Motor neuron (in vitro differentiated cells): ENCODE data around the gene FRMPD4. TPM values are rescaled to one million over a fixed set of nuclear protein-coding genes. Genes with fewer than 3 reads are reported as not detected.

Experiments used
- ATAC-seq, 8 experiments: fragments of 200-7000 bp; cut with Tn5 transposase; replicated peaks in 6 of 8; 2 replicates each; pipeline ENCODE4 v1.8.0; 2021; ENCODE audit warnings: mild to moderate bottlenecking in 8 of 8, moderate library complexity in 8 of 8
- H3K27ac ChIP-seq, 2 donors: fragments of 250-450 bp; sonication (Bioruptor Pico); 2 replicates each; pipeline ENCODE4 v1.9.0; 2021; ENCODE audit warnings: antibody characterized with exemption in 2 of 2, mild to moderate bottlenecking in 2 of 2, moderate library complexity in 1 of 2
- H3K4me1 ChIP-seq, 2 donors: fragments of 250-450 bp; sonication (Bioruptor Pico); replicated peaks in 1 of 2; 2 replicates each; pipeline ENCODE4 v1.6.1; 2021; ENCODE audit warnings: antibody characterized with exemption in 2 of 2, mild to moderate bottlenecking in 2 of 2, moderate library complexity in 1 of 2
- H3K4me3 ChIP-seq, 5 donors: fragments of 250-450 bp; sonication (Bioruptor Pico); 2 replicates each; pipeline ENCODE4 v1.9.0; 2021; ENCODE audit warnings: antibody characterized with exemption in 5 of 5, mild to moderate bottlenecking in 5 of 5, moderate library complexity in 4 of 5
- WGBS, 10 experiments: fragments of 450-650 bp; shearing (Covaris generic); methylation state at CpG; one replicate each; pipeline ENCODE4 v1.0.0; 2022; 5-methylcytosine and 5-hydroxymethylcytosine counted together
- in situ Hi-C, 9 experiments: fragments of 400-800 bp; cut with MboI; loops; one replicate each; pipeline ENCODE4 v1.15.0; 2021; ENCODE audit warnings: low sequenced_read_pairs in 9 of 9, low pct_unique_long_range_greater_than_20kb in 2 of 9; ENCODE audit not compliant: unreplicated experiment in 9 of 9
- total RNA-seq, 8 experiments: library from RNA; unstranded; fragments of 300-600 nt; gene quantifications; 2 replicates each; pipeline versions ENCODE4 v1.2.3 to v1.2.4, GENCODE V29; 2022

The FRMPD4 gene
- total RNA-seq, 8 experiments from 2014 or later = 0.07 to 5.3 (median 2.3) TPM; not detected in 2

GRCh38 chrX:12315526-12315925, 177.3 kb downstream of the FRMPD4 start:
- Histone ChIP-seq H3K4me1 (no peaks in the 10 kb centered on the region), H3K4me3 (no peak overlapping the region), H3K27ac (no peak overlapping the region)
- WGBS, 10 experiments = 17 to 100% (median 83%) methylated on average over 1 to 2 of the region's 2 CpGs; no CpG with 5 or more reads in 7 of the 10 experiments
- ATAC-seq = no peak
- in situ Hi-C loops = no loop called here

GRCh38 chrX:12319003-12319519, 180.8 kb downstream of the FRMPD4 start:
- Histone ChIP-seq H3K4me3 (no peak overlapping the region), H3K4me1 (no peaks in the 10 kb centered on the region), H3K27ac (no peak overlapping the region)
- WGBS, 10 experiments = 7 to 39% (median 25%) methylated on average over 2 to 5 of the region's 5 CpGs; no CpG with 5 or more reads in 6 of the 10 experiments
- ATAC-seq = peak in 5 of 8 experiments; percentile 21 to 84 (median 50)
- in situ Hi-C loops = no loop called here

DNA sequence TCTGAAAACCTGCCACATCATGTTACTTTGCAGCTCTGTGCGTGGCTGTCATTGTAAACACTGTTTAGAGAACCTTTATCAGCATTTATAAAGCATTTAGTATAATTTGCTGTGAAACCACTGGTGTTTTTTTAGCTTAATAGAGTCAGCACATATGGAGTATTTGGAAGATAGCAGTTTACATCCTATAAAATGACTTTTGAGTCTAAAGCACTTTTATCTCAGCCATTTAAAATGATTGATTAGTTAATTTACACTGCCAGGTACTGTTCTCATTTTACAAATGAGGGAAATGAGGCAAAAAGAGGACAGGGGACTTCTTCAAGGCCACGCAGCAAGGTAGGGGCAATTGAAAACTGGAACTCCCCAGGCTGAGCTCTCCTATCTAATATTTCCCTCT, 181.7 kb downstream of the FRMPD4 start:
- Histone ChIP-seq H3K27ac (no peak overlapping the region), H3K4me3 (no peak overlapping the region), H3K4me1 (no peaks in the 10 kb centered on the region)
- no peak for ATAC-seq
- WGBS, 10 experiments = 0 to 100% (median 33%) methylated on average over 1 of the region's 2 CpGs; no CpG with 5 or more reads in 7 of the 10 experiments
- in situ Hi-C loops = no loop called here

DNA sequence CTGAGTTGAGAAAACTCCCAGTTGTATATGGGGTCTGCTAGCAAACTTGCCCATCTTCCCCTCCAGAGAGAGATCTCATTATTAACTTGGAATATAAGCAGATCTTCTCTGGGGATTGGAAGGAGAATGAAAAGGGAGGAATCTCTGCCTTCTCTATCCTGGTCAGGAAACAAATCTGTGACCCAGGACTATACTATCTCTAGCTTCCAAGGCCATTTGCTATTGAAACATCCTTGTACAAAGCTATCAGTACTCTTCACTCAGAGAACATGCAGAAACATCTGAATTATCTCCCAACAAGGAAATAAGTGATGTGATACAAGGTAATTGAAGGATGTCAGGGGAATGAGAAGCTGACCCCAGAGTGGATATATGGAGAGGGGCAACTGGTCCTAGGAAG, 183.8 kb downstream of the FRMPD4 start:
- Histone ChIP-seq H3K27ac (no peak overlapping the region), H3K4me1 (no peaks in the 10 kb centered on the region), H3K4me3 (no peak overlapping the region)
- in situ Hi-C loops = no loop called here
- ATAC-seq = no peak

DNA sequence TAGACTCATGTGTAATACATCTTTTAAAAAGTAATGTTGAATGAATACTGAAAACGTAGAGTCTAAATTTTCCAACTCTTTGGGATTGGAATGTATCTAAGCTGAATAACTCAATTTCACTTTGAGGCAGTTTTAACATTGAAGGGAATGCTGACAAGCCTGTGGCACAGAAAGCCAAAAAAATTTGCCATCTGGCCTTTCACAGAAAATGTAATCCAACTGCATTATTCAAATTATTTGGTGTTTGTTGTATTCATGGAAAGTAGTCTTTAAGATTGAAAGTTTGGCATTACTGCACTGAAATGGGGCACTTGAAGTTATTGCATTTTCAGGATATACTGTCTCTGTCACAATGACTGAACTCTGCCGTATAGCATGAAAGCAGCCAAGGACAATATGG, 186.9 kb downstream of the FRMPD4 start:
- no peaks in the 10 kb centered on the region for H3K4me1 ChIP-seq
- no peak for ATAC-seq
- WGBS, 10 experiments = 0 to 100% (median 59%) methylated on average over 1 to 2 of the region's 2 CpGs; no CpG with 5 or more reads in 6 of the 10 experiments
- H3K27ac ChIP-seq = no peak overlapping the region
- no peak overlapping the region for H3K4me3 ChIP-seq
- in situ Hi-C loops = no loop called here

DNA sequence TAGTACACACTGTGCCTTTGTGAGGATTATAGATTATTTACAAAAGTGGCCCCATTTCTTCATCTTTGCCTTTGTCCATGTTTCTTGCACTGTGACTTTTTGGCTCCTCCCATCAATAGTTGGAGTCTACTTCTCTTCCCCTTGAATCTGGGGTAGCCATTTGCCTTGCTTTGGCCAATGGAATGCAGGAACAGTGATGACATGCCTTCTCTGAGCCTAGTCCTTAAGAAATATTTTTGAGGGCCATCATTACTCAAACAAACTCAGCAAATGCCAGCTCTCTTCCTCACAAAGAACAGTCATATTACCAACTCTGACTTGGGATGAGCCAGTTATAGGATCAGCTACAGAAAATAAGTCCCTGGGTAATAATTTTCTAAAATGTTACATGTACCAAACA, 189.6 kb downstream of the FRMPD4 start:
- no peak overlapping the region for H3K27ac ChIP-seq
- no peak for ATAC-seq
- no peaks in the 10 kb centered on the region for H3K4me1 ChIP-seq
- in situ Hi-C loops = no loop called here
- H3K4me3 ChIP-seq = no peak overlapping the region

- Histone ChIP-seq H3K4me3 (no peak overlapping the region), H3K4me1 (no peaks in the 10 kb centered on the region), H3K27ac (no peak overlapping the region)
- ATAC-seq = no peak
- WGBS, 10 experiments = 0 to 100% (median 74%) methylated on average over 1 to 2 of the region's 3 CpGs; no CpG with 5 or more reads in 4 of the 10 experiments
- in situ Hi-C loops = no loop called here
These were observed 191.2 kb downstream of the FRMPD4 start for GRCh38 chrX:12329476-12329875.

- no peak for ATAC-seq
- H3K27ac ChIP-seq = no peak overlapping the region
- in situ Hi-C loops = no loop called here
- WGBS, 10 experiments = 0 to 48% (median 7%) methylated on average over 2 to 3 of the region's 3 CpGs; no CpG with 5 or more reads in 7 of the 10 experiments
- H3K4me3 ChIP-seq = no peak overlapping the region
- no peaks in the 10 kb centered on the region for H3K4me1 ChIP-seq
These were observed 192.6 kb downstream of the FRMPD4 start for GRCh38 chrX:12330841-12331240.

GRCh38 chrX:12332786-12333347, 194.6 kb downstream of the FRMPD4 start:
- in situ Hi-C loops = no loop called here
- no peaks in the 10 kb centered on the region for H3K4me1 ChIP-seq
- no peak overlapping the region for H3K4me3 ChIP-seq
- ATAC-seq = no peak
- 0 to 83% (median 73%) methylated on average over 1 to 3 of the region's 3 CpGs; no CpG with 5 or more reads in 4 of the 10 experiments for WGBS, 10 experiments
- no peak overlapping the region for H3K27ac ChIP-seq

- in situ Hi-C loops = no loop called here
- Histone ChIP-seq H3K4me1 (no peaks in the 10 kb centered on the region), H3K4me3 (no peak overlapping the region), H3K27ac (no peak overlapping the region)
- no peak for ATAC-seq
- WGBS, 10 experiments = 0 to 36% (median 0%) methylated on average over 1 to 2 of the region's 2 CpGs; no CpG with 5 or more reads in 6 of the 10 experiments
These were observed 201.6 kb downstream of the FRMPD4 start for GRCh38 chrX:12339921-12340320.

DNA sequence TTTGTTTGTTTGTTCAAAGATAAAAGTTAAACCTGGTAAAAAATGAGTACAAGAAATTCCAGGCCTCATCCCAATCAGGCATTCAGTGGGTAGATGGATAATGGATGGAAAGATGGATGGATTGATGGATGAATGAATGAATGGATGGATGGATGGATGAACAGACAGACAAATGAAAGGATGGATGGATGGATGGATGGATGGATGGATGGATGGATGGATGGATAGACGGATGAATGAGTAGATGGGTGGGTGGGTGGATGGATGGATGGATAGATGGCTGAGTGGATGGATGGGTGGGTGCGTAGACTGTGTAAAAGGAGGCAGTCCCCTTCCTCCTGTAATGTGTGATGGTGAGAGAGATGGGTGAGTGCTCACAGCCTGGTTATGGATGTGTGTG, 206.7 kb downstream of the FRMPD4 start:
- 0 to 80% (median 34%) methylated on average over 1 to 2 of the region's 2 CpGs; no CpG with 5 or more reads in 6 of the 10 experiments for WGBS, 10 experiments
- no peak for ATAC-seq

DNA sequence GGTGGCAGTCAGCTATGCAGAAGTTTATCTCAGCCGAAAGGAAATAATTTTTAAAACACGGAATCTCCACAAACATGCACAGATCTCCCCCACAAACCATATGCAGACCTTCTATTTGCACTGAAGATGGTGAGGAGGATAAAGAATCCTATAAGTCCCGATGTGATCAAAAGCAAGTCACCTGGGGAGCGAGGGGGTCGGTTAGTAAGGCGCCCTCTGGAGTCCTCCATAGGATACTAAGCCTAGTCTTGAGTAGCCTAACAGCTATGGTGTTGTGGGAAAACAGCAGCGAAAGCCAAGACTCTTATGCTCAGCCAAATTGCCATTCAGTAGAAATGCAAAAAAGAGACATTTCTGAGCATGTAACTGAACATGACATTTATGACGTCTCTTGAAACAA, 210.9 kb downstream of the FRMPD4 start:
- Histone ChIP-seq H3K4me3 (no peak overlapping the region), H3K27ac (no peak overlapping the region), H3K4me1 (no peaks in the 10 kb centered on the region)
- in situ Hi-C loops = no loop called here
- ATAC-seq = no peak
- 11 to 100% (median 46%) methylated on average over 1 to 8 of the region's 8 CpGs; no CpG with 5 or more reads in 5 of the 10 experiments for whole genome bisulfite sequencing, 10 experiments

More for the DNA sequence above, 206.7 kb downstream of the FRMPD4 start:
- Histone ChIP-seq H3K4me3 (no peak overlapping the region), H3K27ac (no peak overlapping the region), H3K4me1 (no peaks in the 10 kb centered on the region)
- in situ Hi-C loops = no loop called here

GRCh38 chrX:12352922-12353321, 214.6 kb downstream of the FRMPD4 start:
- no peaks in the 10 kb centered on the region for H3K4me1 ChIP-seq
- in situ Hi-C loops = no loop called here
- WGBS, 10 experiments = 30 to 100% (median 76%) methylated on average over 1 to 4 of the region's 5 CpGs; no CpG with 5 or more reads in 6 of the 10 experiments
- ATAC-seq = no peak
- no peak overlapping the region for H3K27ac ChIP-seq
- H3K4me3 ChIP-seq = no peak overlapping the region

DNA sequence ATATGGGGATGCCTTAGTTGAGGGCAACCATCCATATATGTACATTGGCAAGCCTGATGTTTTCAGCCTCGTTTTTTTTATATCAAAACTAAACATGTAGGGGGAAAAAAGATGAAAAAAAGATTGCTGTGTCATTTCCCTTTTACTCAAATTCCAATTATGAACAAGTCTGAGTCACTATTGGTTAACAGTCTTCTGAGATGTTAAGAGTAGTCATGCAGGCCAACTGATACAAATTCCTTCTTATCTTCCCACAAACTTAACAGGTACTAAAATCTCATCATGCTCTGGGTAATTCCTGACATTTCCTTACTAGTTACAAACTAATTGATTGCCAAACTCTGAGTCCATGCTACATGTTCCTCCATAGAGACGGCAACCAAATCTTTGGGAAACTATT, 222.1 kb downstream of the FRMPD4 start:
- Histone ChIP-seq H3K4me1 (no peaks in the 10 kb centered on the region), H3K27ac (no peak overlapping the region), H3K4me3 (no peak overlapping the region)
- no peak for ATAC-seq
- 0 to 100% (median 42%) methylated on average over 1 to 2 of the region's 2 CpGs; no CpG with 5 or more reads in 5 of the 10 experiments for WGBS, 10 experiments
- in situ Hi-C loops = no loop called here
